NCI-H2196 treated with DMSO at 0.1 percent for 48 hours (cell line): ENCODE results near the gene HEATR5A.
"Not testable (repeated sequence)": the region's sequence is repeated elsewhere in the genome, so short reads cannot be mapped to it uniquely, and the experiment has no call there.

Experiments used
- DNase-seq: peaks from one replicate; lab custom pipeline; 2025; ENCODE audit not compliant: unreplicated experiment; lab: John Stamatoyannopoulos, UW

The HEATR5A gene

DNA sequence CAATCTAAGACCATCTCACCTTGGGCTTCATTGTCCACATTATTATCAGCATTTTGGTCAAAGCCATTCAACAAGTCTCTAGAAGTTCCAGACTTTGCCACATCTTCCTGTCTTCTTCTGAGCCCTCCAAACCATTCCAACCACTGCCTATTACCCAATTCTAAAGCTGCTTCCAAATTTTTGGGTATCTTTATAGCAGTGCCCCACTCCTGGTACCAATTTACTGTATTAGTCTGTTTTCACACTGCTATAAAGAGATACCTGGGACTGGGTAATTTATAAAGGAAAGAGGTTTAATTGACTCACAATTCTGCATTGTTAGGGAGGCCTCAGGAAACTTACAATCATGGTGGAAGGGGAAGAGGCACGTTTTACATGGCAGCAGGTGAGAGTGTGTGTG is 89.0 kb downstream of the HEATR5A start:
- DNase-seq: not testable (repeated sequence)

DNA sequence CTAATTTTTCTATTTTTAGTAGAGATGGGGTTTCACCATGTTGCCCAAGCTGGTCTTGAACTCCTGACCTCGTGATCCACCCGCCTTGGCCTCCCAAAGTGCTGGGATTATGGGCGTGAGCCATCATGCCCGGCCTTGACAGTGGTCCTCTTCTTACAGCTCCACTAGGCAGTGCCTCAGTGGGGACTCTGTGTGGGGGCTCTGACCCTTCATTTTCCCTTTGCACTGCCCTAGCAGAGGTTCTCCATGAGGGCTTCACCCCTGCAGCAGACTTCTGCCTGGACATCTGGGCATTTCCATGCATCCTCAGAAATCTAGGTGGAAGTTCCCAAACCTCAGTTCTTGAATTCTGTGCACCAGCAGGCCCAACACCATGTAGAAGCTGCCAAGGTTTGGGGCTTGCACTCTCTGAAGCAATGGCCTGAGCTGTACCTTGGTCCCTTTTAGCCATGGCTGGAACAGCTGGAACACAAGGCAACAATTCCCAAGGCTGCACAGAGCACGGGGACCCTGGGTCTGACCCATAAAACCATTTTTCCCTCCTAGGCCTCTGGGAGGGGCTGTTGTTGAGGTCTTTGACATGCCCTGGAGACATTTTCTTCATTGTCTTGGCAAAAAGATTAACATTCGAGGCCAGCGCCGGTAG is 90.4 kb downstream of the HEATR5A start:
- DNase-seq: not testable (repeated sequence)

- DNase-seq: no peak
Observed at GRCh38 chr14:31326111-31326510, 94.2 kb downstream of the HEATR5A start.

DNA sequence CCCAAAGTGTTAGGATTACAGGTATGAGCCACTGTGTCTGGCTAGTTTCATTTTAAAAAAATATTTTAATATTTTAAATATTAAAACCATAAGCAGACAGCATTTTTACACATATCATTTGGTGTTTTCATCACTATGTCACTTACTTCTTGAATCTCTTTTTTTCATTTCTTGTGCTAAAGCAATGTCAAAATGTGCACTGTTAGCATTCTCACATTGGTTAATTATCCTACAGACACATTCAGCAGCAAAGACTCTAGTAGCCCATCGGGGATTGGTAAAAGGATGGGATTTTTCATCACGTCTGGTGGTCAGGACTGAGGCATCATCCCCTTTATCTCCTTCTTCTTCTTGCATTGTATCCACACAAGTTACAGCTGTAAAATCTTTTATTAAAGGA is 96.9 kb downstream of the HEATR5A start:
- DNase-seq: no peak

GRCh38 chr14:31320922-31321766 is 99.2 kb downstream of the HEATR5A start:
- DNase-seq: no peak

GRCh38 chr14:31320216-31320615 is 100.1 kb downstream of the HEATR5A start:
- no peak for DNase-seq

GRCh38 chr14:31319701-31320100 is 100.6 kb downstream of the HEATR5A start:
- no peak for DNase-seq

DNA sequence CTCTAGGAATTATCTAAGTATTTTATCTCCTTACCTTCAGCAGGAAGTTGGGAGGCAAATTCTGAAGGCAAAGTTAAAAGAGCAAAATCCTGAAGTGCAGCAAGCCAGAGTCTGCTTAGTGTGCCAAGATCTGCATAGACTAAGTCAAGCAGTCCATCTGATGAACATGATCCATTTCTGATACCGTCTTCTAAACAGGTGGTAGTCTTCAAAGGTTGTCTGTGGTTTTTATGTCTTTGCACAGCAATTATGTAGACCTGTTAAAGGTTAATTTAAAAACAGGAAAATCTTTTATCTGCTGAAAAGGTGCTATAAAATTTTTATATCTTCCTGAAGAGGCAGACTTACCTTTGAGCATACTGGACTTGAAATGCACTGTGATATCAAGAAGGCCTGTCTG is 107.4 kb downstream of the HEATR5A start:
- no peak for DNase-seq

- not testable (repeated sequence) for DNase-seq
Observed at GRCh38 chr14:31312370-31312769, 108.0 kb downstream of the HEATR5A start.

DNA sequence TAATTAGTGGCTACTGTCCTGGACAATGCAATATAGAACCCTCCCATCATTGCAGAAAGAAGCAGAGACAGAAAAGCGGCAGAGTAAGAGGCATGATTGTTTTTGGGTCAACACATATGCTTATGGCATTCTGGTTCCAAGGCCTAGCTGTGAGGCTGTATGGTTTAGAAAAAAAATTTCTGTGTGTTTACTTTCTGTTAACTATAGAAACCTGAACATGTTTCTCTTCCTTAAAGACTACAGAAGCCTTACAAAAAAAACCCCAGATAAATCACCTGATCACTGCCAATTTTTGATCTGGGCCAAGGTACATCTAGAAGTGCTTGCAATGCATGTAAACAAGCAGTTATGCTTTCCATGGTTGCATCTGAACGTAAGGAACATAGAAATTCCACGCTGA is 112.7 kb downstream of the HEATR5A start:
- DNase-seq: no peak

DNA sequence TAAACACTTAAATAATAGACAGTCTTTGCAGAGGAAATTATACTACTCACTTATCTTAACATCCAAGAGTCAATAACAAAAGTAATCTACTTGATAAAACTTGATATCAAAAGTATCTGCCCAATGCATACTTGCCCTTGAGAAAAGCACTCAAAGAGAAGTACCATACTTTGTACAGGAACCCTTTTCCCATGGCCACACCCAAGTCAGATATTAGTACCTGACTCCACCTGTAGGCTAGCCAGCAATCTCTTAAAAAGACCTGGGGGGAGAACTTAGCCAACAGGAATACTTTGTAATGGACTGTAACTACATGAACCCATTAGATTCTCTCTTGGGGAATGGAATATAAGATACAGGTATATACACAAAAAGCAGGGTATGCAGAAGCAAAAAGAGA is 113.2 kb downstream of the HEATR5A start:
- no peak for DNase-seq

DNA sequence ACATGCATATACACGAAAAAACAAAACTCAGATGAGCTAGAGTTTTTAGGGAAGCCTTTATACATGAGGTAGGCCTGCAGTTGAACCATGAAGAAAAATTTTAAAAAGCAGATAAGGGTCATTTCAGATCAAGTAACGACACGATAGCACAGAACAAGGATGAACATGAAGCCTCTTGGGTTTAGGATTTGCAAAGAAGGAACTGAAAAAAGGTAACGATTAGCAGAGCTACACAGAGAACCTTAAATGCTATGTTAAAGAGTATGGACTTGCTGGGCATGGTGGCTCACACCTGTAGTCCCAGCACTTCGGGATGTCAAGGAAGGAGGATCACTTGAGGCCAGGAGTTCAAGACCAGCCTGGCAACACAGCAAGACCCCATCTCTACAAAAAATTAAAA is 116.7 kb downstream of the HEATR5A start:
- no peak for DNase-seq

DNA sequence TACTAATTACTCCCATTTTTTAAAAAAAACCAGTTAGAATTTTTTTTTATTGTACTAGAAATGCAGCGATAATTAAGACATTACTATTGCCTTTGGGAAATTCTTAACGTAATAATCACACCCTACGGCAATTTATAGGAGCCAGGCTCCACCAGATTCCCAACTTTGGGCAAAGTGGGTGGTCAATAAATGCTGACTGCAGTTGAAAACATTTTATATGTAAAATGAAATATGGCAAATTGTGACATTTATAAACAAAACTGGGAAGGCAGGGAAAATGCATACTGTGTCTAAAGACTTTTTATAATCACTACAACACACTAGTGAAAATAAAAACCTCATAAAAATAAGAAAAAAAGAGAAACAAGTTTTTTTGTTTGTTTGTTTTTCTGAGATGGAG is 119.5 kb downstream of the HEATR5A start:
- DNase-seq: no peak

- no peak for DNase-seq
Observed at GRCh38 chr14:31300296-31300695, 120.1 kb downstream of the HEATR5A start.

- no peak for DNase-seq
Observed at GRCh38 chr14:31297701-31298344, 122.5 kb downstream of the HEATR5A start.

GRCh38 chr14:31297112-31297511 is 123.2 kb downstream of the HEATR5A start:
- no peak for DNase-seq

DNA sequence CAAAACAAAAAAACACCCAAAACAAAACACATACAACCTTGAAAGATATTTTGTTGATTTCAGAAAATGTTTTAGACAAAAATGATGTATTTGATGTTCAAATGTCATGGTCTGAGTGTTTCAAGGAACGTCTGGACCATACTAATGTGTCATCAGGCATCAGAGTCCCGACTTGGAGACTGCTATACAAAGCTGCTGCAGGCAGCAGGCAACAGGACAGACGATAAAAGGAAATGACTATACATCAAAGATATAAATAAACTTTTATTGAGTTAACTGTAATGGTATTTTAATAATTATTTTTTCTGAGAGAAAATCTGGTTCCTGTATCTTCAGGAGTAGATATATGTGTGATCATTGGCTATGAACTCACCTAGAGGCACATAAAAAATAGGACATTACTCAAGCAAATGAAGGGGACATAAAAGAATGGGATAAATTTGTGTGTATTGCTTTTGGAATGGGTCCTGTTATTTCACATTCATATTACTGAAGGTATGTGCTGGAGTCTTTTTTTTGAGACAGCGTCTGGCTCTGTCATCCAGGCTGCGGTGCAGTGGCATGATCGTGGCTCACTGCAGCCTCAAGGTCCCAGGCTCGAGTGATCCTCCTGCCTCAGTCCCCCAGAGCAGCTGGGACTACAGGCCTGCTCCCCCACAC is 125.5 kb downstream of the HEATR5A start:
- no peak for DNase-seq

DNA sequence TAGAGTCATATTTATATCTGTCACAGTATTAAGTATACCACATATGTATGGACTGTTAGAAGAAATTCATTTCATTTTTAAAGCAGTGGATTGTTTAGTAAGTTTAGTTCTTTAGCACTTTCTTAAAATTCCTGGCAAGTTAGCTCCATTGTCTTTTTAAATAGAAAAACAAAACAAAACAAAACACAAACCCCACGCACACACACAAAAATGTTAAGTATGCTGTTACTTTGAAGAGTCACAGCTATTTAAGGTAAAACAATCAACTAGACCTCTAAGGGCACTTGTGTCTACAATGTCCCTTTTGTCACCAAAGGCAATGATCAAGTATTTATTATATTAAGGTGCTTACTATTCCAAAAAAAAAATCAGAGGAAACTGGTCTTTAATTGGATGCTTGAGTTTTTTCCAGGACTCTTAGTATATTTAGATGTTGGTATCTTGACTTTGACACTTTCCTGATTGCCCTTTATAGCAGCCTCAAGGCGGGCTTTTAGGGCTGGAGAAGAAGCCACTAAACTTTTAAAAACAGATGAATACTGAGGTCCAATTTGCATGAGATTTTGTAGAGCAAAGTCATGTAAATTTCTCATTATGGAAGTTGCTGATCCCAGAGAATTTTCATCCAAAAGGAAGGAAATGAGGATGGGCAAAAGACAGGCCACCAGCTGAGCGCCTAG is 127.3 kb downstream of the HEATR5A start:
- no peak for DNase-seq

GRCh38 chr14:31291210-31291609 is 129.1 kb downstream of the HEATR5A start:
- no peak for DNase-seq

DNA sequence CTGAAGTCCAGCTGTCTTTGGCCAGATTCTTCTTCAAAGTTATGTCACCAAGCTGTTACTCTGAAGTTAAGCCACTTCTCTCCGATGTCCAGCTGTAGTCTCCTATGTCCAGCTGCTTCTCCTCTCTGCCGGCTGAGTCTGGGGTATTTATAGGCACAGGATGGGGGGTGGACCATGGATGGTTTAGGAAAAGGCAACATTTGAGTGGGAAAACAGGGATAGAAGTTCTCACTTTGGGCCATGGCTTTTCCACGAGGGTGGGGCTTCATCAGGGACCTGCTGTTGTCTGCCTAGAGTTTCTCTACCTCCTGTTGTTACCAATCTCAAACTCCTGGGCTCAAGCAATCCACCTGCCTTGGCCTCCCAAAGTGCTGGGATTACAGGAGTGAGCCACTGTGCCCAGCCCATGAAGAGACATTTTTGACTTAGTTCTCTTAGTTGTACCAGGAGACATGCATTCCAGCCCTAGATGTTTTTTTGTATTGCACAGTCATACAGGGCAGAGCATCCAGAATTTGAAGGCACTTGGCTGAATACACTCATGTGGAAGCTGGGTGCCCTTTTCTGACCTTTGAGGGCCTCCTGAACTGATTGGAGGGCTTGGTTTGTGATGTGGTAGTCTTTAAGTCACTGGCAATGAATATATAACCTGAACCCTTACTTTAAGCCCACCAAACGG is 132.9 kb downstream of the HEATR5A start:
- DNase-seq: no peak
